ENCODE measurements around the gene LDHD. TPM values are rescaled to one million over a fixed set of nuclear protein-coding genes. Genes with fewer than 3 reads are reported as not detected.
A peak's percentile ranks its signal among the peaks of the same experiment; 100 is the strongest.

Gene LDHD
- total RNA-seq, 1 donor from 2014 or later = 0.89 TPM

DNA sequence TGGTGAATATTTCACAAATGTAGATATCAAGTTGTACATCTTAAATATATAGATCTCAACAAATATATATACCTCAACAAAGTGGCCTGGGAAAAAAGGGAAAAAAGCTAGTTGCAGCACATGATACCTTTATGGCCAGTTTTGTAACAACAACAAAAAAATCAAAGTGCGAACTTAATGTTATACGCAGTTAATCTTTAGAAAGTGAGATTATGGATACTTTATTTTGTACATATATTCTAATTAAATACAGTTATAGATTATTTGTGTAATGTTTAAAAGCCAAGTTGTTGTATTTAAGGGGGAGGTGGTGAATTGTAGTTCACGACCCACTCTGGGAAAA is 31.4 kb upstream of the LDHD start:
- no peak for DNase-seq (ENCODE audit: low spot score, unreplicated experiment)
- peaks cover 28% of the 10 kb centered on the region for H3K36me3 Mint-ChIP-seq (ENCODE audit: insufficient read depth)
- H3K27ac Mint-ChIP-seq = no peak overlapping the region
- TF ChIP-seq, protein P1, sequence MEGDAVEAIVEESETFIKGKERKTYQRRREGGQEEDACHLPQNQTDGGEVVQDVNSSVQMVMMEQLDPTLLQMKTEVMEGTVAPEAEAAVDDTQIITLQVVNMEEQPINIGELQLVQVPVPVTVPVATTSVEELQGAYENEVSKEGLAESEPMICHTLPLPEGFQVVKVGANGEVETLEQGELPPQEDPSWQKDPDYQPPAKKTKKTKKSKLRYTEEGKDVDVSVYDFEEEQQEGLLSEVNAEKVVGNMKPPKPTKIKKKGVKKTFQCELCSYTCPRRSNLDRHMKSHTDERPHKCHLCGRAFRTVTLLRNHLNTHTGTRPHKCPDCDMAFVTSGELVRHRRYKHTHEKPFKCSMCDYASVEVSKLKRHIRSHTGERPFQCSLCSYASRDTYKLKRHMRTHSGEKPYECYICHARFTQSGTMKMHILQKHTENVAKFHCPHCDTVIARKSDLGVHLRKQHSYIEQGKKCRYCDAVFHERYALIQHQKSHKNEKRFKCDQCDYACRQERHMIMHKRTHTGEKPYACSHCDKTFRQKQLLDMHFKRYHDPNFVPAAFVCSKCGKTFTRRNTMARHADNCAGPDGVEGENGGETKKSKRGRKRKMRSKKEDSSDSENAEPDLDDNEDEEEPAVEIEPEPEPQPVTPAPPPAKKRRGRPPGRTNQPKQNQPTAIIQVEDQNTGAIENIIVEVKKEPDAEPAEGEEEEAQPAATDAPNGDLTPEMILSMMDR (IDR thresholded peaks at IDR 0.05; ENCODE audit: unreplicated experiment) = no peak
- peak overlapping the region; percentile 90 for H3K4me3 Mint-ChIP-seq (ENCODE audit: low read depth)
- peaks cover 22% of the 10 kb centered on the region for H3K9me3 Mint-ChIP-seq (ENCODE audit: low read depth)
- H3K4me1 Mint-ChIP-seq (ENCODE audit: low read depth) = peaks cover 2% of the 10 kb centered on the region
- no peaks in the 10 kb centered on the region for H3K27me3 Mint-ChIP-seq

DNA sequence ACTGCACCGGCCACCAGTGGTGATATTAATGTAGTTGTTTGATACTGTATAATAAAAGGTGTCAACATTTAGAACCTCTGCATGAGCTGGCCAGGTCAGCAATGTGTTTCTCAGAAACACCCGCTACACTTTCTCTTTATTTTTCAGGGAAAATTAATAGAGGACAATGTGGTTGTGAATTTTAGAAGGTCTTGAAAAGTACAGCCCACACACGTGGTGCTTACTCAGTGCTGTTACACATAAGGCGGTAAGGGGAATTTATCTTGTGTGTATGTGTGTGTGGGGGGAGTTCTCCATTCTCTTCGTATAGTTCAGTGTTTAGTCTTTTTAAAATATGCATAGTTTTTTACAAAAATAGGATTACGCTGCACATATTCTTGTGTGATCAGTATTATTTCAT is 27.4 kb upstream of the LDHD start:
- no peak for DNase-seq (ENCODE audit: low spot score, unreplicated experiment)
- Mint-ChIP-seq H3K4me1 (ENCODE audit: low read depth) (peaks cover under 1% of the 10 kb centered on the region), H3K36me3 (ENCODE audit: insufficient read depth) (peaks cover under 1% of the 10 kb centered on the region), H3K27me3 (no peaks in the 10 kb centered on the region), H3K27ac (no peak overlapping the region), H3K4me3 (ENCODE audit: low read depth) (no peak overlapping the region), H3K9me3 (ENCODE audit: low read depth) (no peaks in the 10 kb centered on the region)
- TF ChIP-seq, protein P1 (IDR thresholded peaks at IDR 0.05; ENCODE audit: unreplicated experiment) = no peak

DNA sequence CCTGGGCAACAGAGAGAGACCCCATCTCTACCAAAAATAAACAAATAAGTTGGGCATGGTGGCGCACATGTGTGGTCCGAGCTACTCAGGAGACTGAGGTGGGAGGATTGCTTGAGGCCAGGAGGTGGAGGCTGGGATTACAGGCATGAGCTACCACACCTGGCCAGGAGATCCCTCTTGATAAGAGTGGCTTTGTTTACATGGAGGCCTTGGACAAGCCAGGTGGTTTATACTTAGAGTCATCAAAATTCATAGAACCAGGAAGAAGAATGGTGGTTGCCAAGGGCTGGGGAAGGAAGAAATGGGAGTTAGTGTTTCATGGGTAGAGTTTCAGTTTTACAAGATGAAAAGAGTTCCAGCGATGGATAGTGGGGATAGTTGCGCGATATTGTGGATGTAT is 22.9 kb upstream of the LDHD start:
- Mint-ChIP-seq H3K4me1 (ENCODE audit: low read depth) (no peaks in the 10 kb centered on the region), H3K27me3 (no peaks in the 10 kb centered on the region), H3K27ac (no peak overlapping the region), H3K9me3 (ENCODE audit: low read depth) (no peaks in the 10 kb centered on the region), H3K4me3 (ENCODE audit: low read depth) (no peak overlapping the region), H3K36me3 (ENCODE audit: insufficient read depth) (no peaks in the 10 kb centered on the region)
- DNase-seq (ENCODE audit: low spot score, unreplicated experiment) = no peak
- TF ChIP-seq, protein P1 (IDR thresholded peaks at IDR 0.05; ENCODE audit: unreplicated experiment) = no peak

DNA sequence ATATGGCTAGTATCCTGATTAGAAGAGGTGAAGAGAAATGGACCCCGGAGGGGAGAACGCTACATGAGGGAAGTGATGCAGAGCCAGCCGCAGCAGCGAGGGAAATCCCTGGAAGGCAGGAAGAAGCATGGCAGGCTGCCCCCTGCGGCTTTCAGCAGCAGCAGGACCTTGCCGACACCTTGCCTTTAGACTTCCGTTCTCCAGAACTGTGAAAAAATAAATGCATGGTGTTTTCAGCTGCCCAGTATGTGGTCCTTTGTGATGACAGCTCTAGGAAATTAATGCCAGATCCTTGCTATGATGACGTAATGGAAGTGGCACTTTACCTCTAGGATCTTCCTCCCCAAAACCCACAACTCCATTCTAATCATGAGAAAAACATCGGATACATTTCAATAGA is 22.1 kb upstream of the LDHD start:
- H3K27ac Mint-ChIP-seq = no peak overlapping the region
- no peak overlapping the region for H3K4me3 Mint-ChIP-seq (ENCODE audit: low read depth)
- TF ChIP-seq, protein P1 (IDR thresholded peaks at IDR 0.05; ENCODE audit: unreplicated experiment) = no peak
- DNase-seq (ENCODE audit: low spot score, unreplicated experiment) = no peak
- H3K4me1 Mint-ChIP-seq (ENCODE audit: low read depth) = no peaks in the 10 kb centered on the region
- H3K36me3 Mint-ChIP-seq (ENCODE audit: insufficient read depth) = no peaks in the 10 kb centered on the region
- H3K9me3 Mint-ChIP-seq (ENCODE audit: low read depth) = no peaks in the 10 kb centered on the region
- no peaks in the 10 kb centered on the region for H3K27me3 Mint-ChIP-seq

DNA sequence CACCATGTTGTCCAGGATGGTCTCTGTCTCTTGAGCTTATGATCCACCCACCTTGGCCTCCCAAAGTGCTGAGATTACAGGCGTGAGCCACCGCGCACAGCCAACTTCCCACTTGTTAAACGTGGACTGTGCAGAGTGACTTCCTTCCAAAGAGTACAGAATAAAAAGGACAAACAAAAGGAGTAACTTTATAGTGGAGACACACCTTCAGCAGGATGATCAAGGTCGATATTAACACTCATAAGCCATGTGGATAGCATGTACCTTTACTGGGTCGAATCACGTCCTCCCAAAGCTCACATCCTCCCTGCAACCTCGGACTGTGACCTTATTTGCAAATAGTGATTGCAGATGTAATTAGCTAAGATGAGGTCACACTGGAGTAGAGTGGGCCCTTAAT is 21.7 kb upstream of the LDHD start:
- no peaks in the 10 kb centered on the region for H3K9me3 Mint-ChIP-seq (ENCODE audit: low read depth)
- H3K36me3 Mint-ChIP-seq (ENCODE audit: insufficient read depth) = no peaks in the 10 kb centered on the region
- H3K27me3 Mint-ChIP-seq = no peaks in the 10 kb centered on the region
- no peak for DNase-seq (ENCODE audit: low spot score, unreplicated experiment)
- H3K4me1 Mint-ChIP-seq (ENCODE audit: low read depth) = no peaks in the 10 kb centered on the region
- TF ChIP-seq, protein P1 (IDR thresholded peaks at IDR 0.05; ENCODE audit: unreplicated experiment) = no peak
- no peak overlapping the region for H3K27ac Mint-ChIP-seq
- no peak overlapping the region for H3K4me3 Mint-ChIP-seq (ENCODE audit: low read depth)

Measured in progenitor cell of endocrine pancreas (in vitro differentiated cells).